Loucy (cell line): ENCODE measurements around the gene CLCN2.

Experiments
- H2AFZ ChIP-seq: fragments of 200-600 bp; sonication (generic); 2 replicates; pipeline ENCODE4 v1.6.0; 2016; ENCODE audit warnings: antibody characterized with exemption, mild to moderate bottlenecking, low read length, moderate library complexity
- H3F3A ChIP-seq: fragments of 200-600 bp; 2 replicates; pipeline ENCODE4 v1.6.0; 2016; ENCODE audit warnings: antibody characterized with exemption, low read depth, mild to moderate bottlenecking
- H3K27me3 ChIP-seq: fragments of 200-600 bp; sonication (generic); 2 replicates; pipeline ENCODE4 v1.6.1; 2014; ENCODE audit warnings: low read length, mild to moderate bottlenecking; ENCODE audit not compliant: insufficient read depth, poor library complexity, severe bottlenecking
- H3K36me3 ChIP-seq: fragments of 200-600 bp; sonication (generic); 2 replicates; pipeline ENCODE4 v1.6.1; 2016; ENCODE audit warnings: low read length; ENCODE audit not compliant: insufficient read depth
- H3K4me1 ChIP-seq: fragments of 200-600 bp; sonication (generic); 2 replicates; pipeline ENCODE4 v1.5.1; 2014; ENCODE audit warnings: low read length, mild to moderate bottlenecking; ENCODE audit not compliant: insufficient read depth, poor library complexity, severe bottlenecking
- H3K4me2 ChIP-seq: fragments of 200-600 bp; sonication (generic); 2 replicates; pipeline ENCODE4 v1.6.0; 2014; ENCODE audit warnings: antibody characterized with exemption, low read length, low read depth, mild to moderate bottlenecking; ENCODE audit not compliant: poor library complexity, severe bottlenecking
- H3K4me3 ChIP-seq: fragments of 200-600 bp; sonication (generic); 2 replicates; pipeline ENCODE4 v1.5.1; 2014; ENCODE audit warnings: low read length, mild to moderate bottlenecking, mixed read lengths; ENCODE audit not compliant: poor library complexity, severe bottlenecking
- H3K79me2 ChIP-seq: fragments of 200-600 bp; sonication (generic); 2 replicates; pipeline ENCODE4 v1.6.1; 2014; ENCODE audit warnings: low read length; ENCODE audit not compliant: insufficient read depth
- H3K9ac ChIP-seq: fragments of 200-600 bp; sonication (generic); 2 replicates; pipeline ENCODE4 v1.6.0; 2014; ENCODE audit warnings: mild to moderate bottlenecking, low read depth, low read length, moderate library complexity; ENCODE audit not compliant: poor library complexity, severe bottlenecking
- H3K9me2 ChIP-seq: fragments of 200-600 bp; sonication (generic); replicated peaks from 2 replicates; pipeline ENCODE4 v1.6.1; 2016; ENCODE audit warnings: low read depth, low read length, mixed read lengths
- H3K9me3 ChIP-seq: fragments of 200-600 bp; sonication (generic); 2 replicates; pipeline ENCODE4 v1.6.1; 2014; ENCODE audit warnings: mild to moderate bottlenecking, antibody characterized with exemption, low read length, low read depth; ENCODE audit not compliant: insufficient read depth
- H4K20me1 ChIP-seq: fragments of 200-600 bp; sonication (generic); 2 replicates; pipeline ENCODE4 v1.6.0; 2014; ENCODE audit warnings: antibody characterized with exemption, low read length, mild to moderate bottlenecking; ENCODE audit not compliant: insufficient read depth, poor library complexity, severe bottlenecking
- EZH2phosphoT487 ChIP-seq: fragments of 200-600 bp; IDR thresholded peaks from 2 replicates; pipeline ENCODE4 v1.6.1; 2018; ENCODE audit warnings: antibody characterized with exemption, mild to moderate bottlenecking, moderate library complexity, borderline replicate concordance
- TF ChIP-seq, protein P1 (sequence below): fragments of 200-600 bp; sonication (generic); conservative IDR thresholded peaks from 2 replicates; pipeline ENCODE4 v1.5.1; 2014; ENCODE audit warnings: mild to moderate bottlenecking, antibody characterized with exemption, low read length

Gene CLCN2

DNA sequence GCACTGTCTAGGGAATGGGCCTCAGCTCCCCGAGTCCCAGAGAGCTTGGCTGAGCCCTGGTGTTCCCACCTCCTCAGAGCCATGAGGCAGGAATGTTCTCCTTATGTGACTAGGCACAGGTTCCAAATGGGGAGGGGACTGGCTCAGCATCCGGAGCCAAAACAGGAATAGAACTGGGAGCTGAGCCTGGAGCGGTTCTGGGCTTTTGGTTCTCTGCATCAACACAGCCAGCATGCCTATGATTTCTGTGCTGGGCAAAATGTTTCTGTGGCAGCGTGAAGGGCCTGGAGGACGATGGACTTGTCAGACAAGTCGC lies 24.0 kb downstream of the CLCN2 start, which contains the start of gene FAM131A:
FAM131A (plus strand) TSS at position 202 of the 316 bp plus-strand sequence; CDS start at position 233, 31 bp downstream.
- TF ChIP-seq, protein P1, sequence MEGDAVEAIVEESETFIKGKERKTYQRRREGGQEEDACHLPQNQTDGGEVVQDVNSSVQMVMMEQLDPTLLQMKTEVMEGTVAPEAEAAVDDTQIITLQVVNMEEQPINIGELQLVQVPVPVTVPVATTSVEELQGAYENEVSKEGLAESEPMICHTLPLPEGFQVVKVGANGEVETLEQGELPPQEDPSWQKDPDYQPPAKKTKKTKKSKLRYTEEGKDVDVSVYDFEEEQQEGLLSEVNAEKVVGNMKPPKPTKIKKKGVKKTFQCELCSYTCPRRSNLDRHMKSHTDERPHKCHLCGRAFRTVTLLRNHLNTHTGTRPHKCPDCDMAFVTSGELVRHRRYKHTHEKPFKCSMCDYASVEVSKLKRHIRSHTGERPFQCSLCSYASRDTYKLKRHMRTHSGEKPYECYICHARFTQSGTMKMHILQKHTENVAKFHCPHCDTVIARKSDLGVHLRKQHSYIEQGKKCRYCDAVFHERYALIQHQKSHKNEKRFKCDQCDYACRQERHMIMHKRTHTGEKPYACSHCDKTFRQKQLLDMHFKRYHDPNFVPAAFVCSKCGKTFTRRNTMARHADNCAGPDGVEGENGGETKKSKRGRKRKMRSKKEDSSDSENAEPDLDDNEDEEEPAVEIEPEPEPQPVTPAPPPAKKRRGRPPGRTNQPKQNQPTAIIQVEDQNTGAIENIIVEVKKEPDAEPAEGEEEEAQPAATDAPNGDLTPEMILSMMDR: no peak
- TF ChIP-seq EZH2phosphoT487: no peak
- Histone ChIP-seq H3F3A (no peaks in the 10 kb centered on the region), H3K79me2 (no peaks in the 10 kb centered on the region), H3K9ac (no peak within 1 kb of the TSS), H3K36me3 (peaks cover 33% of the 10 kb centered on the region; the same call in 1 of the 2 replicates), H2AFZ (no peak within 1 kb of the TSS), H4K20me1 (peaks cover 21% of the 10 kb centered on the region), H3K9me3 (no peaks in the 10 kb centered on the region), H3K27me3 (no peaks in the 10 kb centered on the region), H3K4me3 (no peak within 1 kb of the TSS), H3K9me2 (no peaks in the 10 kb centered on the region), H3K4me2 (no peak within 1 kb of the TSS), H3K4me1 (peaks cover 7% of the 10 kb centered on the region)

DNA sequence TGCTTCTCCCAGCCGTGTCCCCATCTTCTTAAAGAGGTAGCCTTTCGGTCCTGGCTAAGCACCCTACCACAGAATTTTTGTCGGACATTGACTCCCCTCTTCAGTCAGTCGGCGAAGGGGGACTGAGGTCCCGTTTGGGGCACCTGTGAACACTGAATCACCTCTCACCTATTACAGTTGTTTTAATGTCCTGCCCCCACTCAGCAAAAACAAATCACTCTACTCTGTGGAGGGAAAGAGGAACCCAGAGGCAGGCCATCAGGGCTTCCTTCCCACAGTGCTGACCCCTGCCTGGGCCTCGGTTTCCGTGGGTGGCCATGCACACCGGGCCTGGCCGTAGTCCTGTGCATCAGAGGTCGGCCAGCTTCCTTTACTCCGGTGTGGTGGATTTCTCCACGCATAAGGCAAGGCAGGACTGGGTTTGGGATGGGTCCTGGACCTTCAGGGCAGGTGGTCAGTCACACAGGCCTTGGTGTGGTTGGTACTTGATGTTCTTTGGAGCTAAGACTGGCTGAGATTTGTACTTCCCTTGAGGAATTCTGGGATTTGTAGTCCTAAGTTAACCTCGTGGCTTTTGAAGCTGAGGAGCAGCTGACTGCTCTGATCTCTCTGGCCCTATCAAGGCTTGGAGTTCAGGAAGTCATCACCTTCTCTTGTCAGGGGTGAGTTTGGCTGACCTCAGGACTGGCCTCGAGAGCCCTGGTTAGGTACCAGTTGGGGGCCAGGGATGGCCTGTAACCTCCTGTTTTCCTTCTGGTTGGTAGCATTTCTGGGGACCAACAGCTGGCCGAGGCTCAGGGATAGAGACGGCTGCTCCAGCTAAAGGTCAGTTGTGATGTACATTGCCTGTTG lies 24.6 kb downstream of the CLCN2 start:
- Histone ChIP-seq H4K20me1 (peaks cover 21% of the 10 kb centered on the region), H3K4me2 (no peak overlapping the region), H3K9ac (no peak overlapping the region), H3K36me3 (peaks cover 39% of the 10 kb centered on the region; the same call in 1 of the 2 replicates), H3K79me2 (no peaks in the 10 kb centered on the region), H3K9me3 (no peaks in the 10 kb centered on the region), H2AFZ (no peak overlapping the region), H3K4me3 (no peak overlapping the region), H3K4me1 (peaks cover 7% of the 10 kb centered on the region), H3F3A (no peaks in the 10 kb centered on the region), H3K9me2 (no peaks in the 10 kb centered on the region), H3K27me3 (no peaks in the 10 kb centered on the region)
- TF ChIP-seq EZH2phosphoT487: no peak
- TF ChIP-seq, protein P1: no peak

DNA sequence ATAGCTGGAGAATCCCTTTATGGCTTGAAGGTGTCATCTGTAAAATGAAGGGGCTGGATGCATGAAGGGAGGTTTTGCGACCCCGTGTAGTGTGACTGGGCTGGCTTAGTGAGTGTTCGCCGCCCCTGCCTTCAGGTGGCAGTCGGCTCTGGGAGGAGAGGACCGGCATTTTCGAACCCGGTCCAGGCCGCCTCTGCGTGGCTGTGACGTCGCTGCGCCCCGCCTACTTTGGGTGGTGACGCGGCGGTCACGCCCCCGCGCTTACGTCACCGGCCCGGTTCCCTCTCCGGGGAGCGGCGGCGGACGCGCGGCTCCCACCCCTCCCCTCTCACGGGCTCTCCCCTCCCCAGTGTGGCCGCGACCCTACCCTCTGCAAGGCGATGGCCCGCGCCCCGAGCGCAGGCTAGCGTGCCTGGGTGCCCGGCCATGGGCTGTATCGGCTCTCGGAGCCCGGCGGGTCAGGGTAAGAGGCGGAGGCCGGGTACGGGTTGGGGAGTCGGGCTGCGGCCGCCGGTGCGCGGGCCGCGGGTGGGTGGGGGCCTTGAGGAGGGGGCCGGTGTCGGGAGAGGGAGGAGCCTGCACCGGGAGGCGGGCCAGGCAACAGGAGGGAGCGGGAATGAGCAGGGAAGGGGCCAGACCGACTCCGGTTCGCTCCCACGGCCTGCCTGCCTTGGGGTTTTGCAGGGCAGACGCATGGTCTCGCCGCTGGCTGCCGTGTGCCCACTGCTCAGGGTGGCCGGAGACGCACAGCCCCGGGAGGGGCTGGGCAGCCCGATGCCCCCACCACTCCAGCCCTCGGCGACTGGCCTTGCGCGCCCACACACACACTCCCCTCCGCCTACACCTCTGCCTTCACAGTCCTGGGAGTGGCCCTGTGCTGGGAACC lies 25.5 kb downstream of the CLCN2 start:
- Histone ChIP-seq H3F3A (no peaks in the 10 kb centered on the region), H3K79me2 (no peaks in the 10 kb centered on the region), H3K9me3 (no peaks in the 10 kb centered on the region), H3K4me2 (no peak overlapping the region), H2AFZ (no peak overlapping the region), H4K20me1 (peaks cover 21% of the 10 kb centered on the region), H3K9ac (no peak overlapping the region), H3K27me3 (no peaks in the 10 kb centered on the region), H3K9me2 (no peaks in the 10 kb centered on the region), H3K36me3 (peaks cover 48% of the 10 kb centered on the region; the same call in 1 of the 2 replicates), H3K4me3 (no peak overlapping the region), H3K4me1 (peaks cover under 1% of the 10 kb centered on the region)
- TF ChIP-seq EZH2phosphoT487: no peak
